ENCODE results near the gene CRACR2A. TPM values are rescaled to one million over a fixed set of nuclear protein-coding genes. Genes with fewer than 3 reads are reported as not detected.

Gene CRACR2A
- total and polyA plus RNA-seq, 2 of the 13 experiments (the other 11 are each of a cell fraction or from before 2014, with no cell fraction given), result 0.09 to 0.20 TPM

DNA sequence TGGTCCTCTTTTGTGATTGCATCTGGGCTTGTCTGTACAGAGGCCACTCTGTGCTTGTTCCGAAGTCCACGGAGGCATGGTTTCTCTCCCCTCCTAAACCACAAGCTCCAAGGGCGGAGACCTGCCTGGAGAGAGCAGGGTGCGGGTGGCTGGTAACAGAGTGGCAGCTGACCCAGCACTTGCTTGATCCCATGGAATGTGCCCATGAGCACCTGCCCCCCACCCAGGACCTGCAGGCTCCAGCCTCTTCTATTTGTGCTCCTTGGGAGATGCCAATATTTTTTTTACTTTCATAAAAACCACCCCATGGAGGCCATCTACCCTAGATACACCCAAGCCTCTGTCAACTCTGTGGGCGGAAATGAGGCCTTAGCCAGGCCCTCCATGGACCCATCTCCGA is 157.2 kb downstream of the CRACR2A start:
- Histone ChIP-seq H3K4me2 (ENCODE audit: low read depth, low read length) (no peak overlapping the region), H3K27me3 (ENCODE audit: control insufficient read depth in 1 of 2, insufficient read depth in 2 of 2, low read length in 2 of 2) (peaks cover 2 to 43% of the 10 kb centered on the region in 2 experiments; a peak in 3 of 5 replicates), H4K20me1 (ENCODE audit: insufficient read depth, low read length) (no peaks in the 10 kb centered on the region), H3K4me1 (ENCODE audit: insufficient read depth, low read length) (no peaks in the 10 kb centered on the region), H3K9me3 (ENCODE audit: low read length) (no peaks in the 10 kb centered on the region), H3K4me3 (replicated peaks in 1 of 3; ENCODE audit: insufficient read depth in 1 of 3, low read depth in 2 of 3, low read length in 3 of 3) (no peak overlapping the region), H3K27ac (ENCODE audit: extremely low read length, insufficient read depth, low read length) (no peak overlapping the region), H3K36me3 (replicated peaks in 1 of 2; ENCODE audit: control insufficient read depth in 1 of 2, insufficient read depth in 2 of 2, low read length in 2 of 2) (no peaks in the 10 kb centered on the region), H3K79me2 (ENCODE audit: insufficient read depth, low read length) (no peaks in the 10 kb centered on the region), H3K9ac (ENCODE audit: insufficient read depth, low read depth, low read length) (no peak overlapping the region), H2AFZ (ENCODE audit: low read length) (no peak overlapping the region)
- ATAC-seq, result no peak
- no peak for DNase-seq (ENCODE audit: low spot score)
- WGBS (ENCODE audit: low lambda C conversion rate), result 32% methylated on average over 6 of the region's 6 CpGs
- CTCF ChIA-PET (ENCODE audit: low intra/inter-chr PET ratio, low total read pairs), result no interaction called here
- POLR2A ChIA-PET, result no interaction called here
- intact Hi-C loops (cut with micrococcal nuclease; ENCODE audit: unreplicated experiment), result no loop called here
- TF ChIP-seq RBM39 (IDR thresholded peaks at IDR 0.05; ENCODE audit: low read depth, low read length, poor library complexity, severe bottlenecking) (no peak), NKX3-1 (CRISPR knock-in tag; IDR thresholded peaks at IDR 0.05) (no peak), ZNF350 (CRISPR knock-in tag; IDR thresholded peaks at IDR 0.05; ENCODE audit: borderline replicate concordance, low read depth) (no peak), SRSF9 (IDR thresholded peaks at IDR 0.05; ENCODE audit: borderline replicate concordance, insufficient read depth, low read depth, low read length, poor library complexity, severe bottlenecking) (no peak)
- no TSS peak for BruUV-seq (replicated peaks)
- no peak for FAIRE-seq
- in situ Hi-C loops (cut with HindIII; ENCODE audit: extremely low pct_ligation_motif_present, low pct_unique_long_range_greater_than_20kb), result no loop called here

DNA sequence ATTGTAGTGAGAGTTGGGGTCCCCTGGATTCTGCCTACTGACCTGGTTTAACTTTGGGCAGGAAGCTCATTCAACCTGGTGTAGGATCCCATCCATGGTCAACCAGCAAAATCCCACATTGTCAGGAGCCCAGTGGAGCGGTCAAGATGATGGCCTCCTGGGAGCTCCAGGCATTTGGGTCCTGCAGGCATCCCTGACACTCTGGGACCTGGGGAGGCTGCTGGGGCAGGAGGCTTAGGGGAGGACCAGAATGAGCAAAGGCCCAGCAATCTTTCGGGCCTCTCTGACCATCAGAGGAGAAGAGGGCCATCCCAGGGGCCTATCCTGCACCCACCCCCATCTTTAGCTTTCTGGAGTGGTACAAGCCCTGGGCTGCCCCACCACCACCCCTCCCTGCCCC is 157.9 kb downstream of the CRACR2A start:
- CTCF ChIA-PET (ENCODE audit: low intra/inter-chr PET ratio, low total read pairs), result no interaction called here
- no CpG with 5 or more reads among the region's 2 CpGs for WGBS (ENCODE audit: low lambda C conversion rate)
- no peak for FAIRE-seq

More for the DNA sequence above, 157.9 kb downstream of the CRACR2A start:
- Histone ChIP-seq H3K9me3 (ENCODE audit: low read length) (no peaks in the 10 kb centered on the region), H3K4me2 (ENCODE audit: low read depth, low read length) (no peak overlapping the region), H4K20me1 (ENCODE audit: insufficient read depth, low read length) (no peaks in the 10 kb centered on the region), H3K36me3 (replicated peaks in 1 of 2; ENCODE audit: control insufficient read depth in 1 of 2, insufficient read depth in 2 of 2, low read length in 2 of 2) (no peaks in the 10 kb centered on the region), H3K79me2 (ENCODE audit: insufficient read depth, low read length) (no peaks in the 10 kb centered on the region), H2AFZ (ENCODE audit: low read length) (no peak overlapping the region), H3K27me3 (ENCODE audit: control insufficient read depth in 1 of 2, insufficient read depth in 2 of 2, low read length in 2 of 2) (peaks cover 2 to 38% of the 10 kb centered on the region in 2 experiments; a peak in 3 of 5 replicates), H3K4me3 (replicated peaks in 1 of 3; ENCODE audit: insufficient read depth in 1 of 3, low read depth in 2 of 3, low read length in 3 of 3) (no peak overlapping the region), H3K4me1 (ENCODE audit: insufficient read depth, low read length) (no peaks in the 10 kb centered on the region), H3K9ac (ENCODE audit: insufficient read depth, low read depth, low read length) (no peak overlapping the region), H3K27ac (ENCODE audit: extremely low read length, insufficient read depth, low read length) (no peak overlapping the region)
- POLR2A ChIA-PET, result no interaction called here
- in situ Hi-C loops (cut with HindIII; ENCODE audit: extremely low pct_ligation_motif_present, low pct_unique_long_range_greater_than_20kb) (no loop called here), intact Hi-C loops (cut with micrococcal nuclease; ENCODE audit: unreplicated experiment) (no loop called here)
- no peak for TF ChIP-seq ZHX1 (CRISPR knock-in tag; IDR thresholded peaks at IDR 0.05; ENCODE audit: low read depth)
- no peak for TF ChIP-seq HNRNPK (IDR thresholded peaks at IDR 0.05; ENCODE audit: low read depth, low read length, poor library complexity, severe bottlenecking)
- no peak for TF ChIP-seq ZNF790 (CRISPR knock-in tag; IDR thresholded peaks at IDR 0.05; ENCODE audit: borderline replicate concordance)
- TF ChIP-seq SALL1 (CRISPR knock-in tag; IDR thresholded peaks at IDR 0.05), result no peak
- no peak for TF ChIP-seq ZNF879 (CRISPR knock-in tag; IDR thresholded peaks at IDR 0.05)
- no peak for TF ChIP-seq CREB3 (CRISPR knock-in tag; IDR thresholded peaks at IDR 0.05)
- no peak for TF ChIP-seq ZNF816 (CRISPR knock-in tag; IDR thresholded peaks at IDR 0.05; ENCODE audit: borderline replicate concordance)
- TF ChIP-seq MEIS1 (CRISPR knock-in tag; IDR thresholded peaks at IDR 0.05; ENCODE audit: borderline replicate concordance), result no peak
- no TSS peak for BruUV-seq (replicated peaks)
- no peak for DNase-seq (ENCODE audit: low spot score)
- no peak for ATAC-seq

Data from HepG2 (cell line).